Mesendoderm (in vitro differentiated cells): ENCODE data around the gene SDR42E2.

Source experiments
- DNase-seq: peaks from one replicate; pipeline ENCODE4 v3.0.0; 2013
- H2AK5ac ChIP-seq: 2 replicates; pipeline ENCODE4 v1.6.1; 2013; ENCODE audit warnings: low read length, inconsistent platforms
- H2BK120ac ChIP-seq: 2 replicates; pipeline ENCODE4 v1.6.1; 2013; ENCODE audit warnings: low read depth, mild to moderate bottlenecking, low read length, moderate library complexity, mixed read lengths
- H2BK15ac ChIP-seq: replicated peaks from 2 replicates; pipeline ENCODE4 v1.6.1; 2013; ENCODE audit warnings: low read depth, mild to moderate bottlenecking, moderate library complexity
- H2BK5ac ChIP-seq: 2 replicates; pipeline ENCODE4 v1.6.1; 2013; ENCODE audit warnings: low read length, inconsistent platforms
- H3K18ac ChIP-seq: 2 replicates; pipeline ENCODE4 v1.6.1; 2013; ENCODE audit warnings: mild to moderate bottlenecking, low read length, mixed read lengths
- H3K23ac ChIP-seq: one replicate; pipeline ENCODE4 v1.6.1; 2013; ENCODE audit warnings: low read length
- H3K27ac ChIP-seq: 2 replicates; pipeline ENCODE4 v1.5.1; 2013; ENCODE audit warnings: low read depth, mild to moderate bottlenecking, inconsistent platforms, low read length, moderate library complexity
- H3K27me3 ChIP-seq: 2 replicates; pipeline ENCODE4 v1.6.1; 2013; ENCODE audit warnings: low read length, control low read depth, mild to moderate bottlenecking, inconsistent platforms; ENCODE audit not compliant: insufficient read depth, poor library complexity
- H3K36me3 ChIP-seq: 2 replicates; pipeline ENCODE4 v1.6.1; 2013; ENCODE audit warnings: low read length, inconsistent platforms; ENCODE audit not compliant: control insufficient read depth, insufficient read depth
- H3K4ac ChIP-seq: one replicate; pipeline ENCODE4 v1.6.1; 2013; ENCODE audit warnings: low read depth, mild to moderate bottlenecking, low read length, moderate library complexity
- H3K4me1 ChIP-seq: 2 replicates; pipeline ENCODE4 v1.6.1; 2013; ENCODE audit warnings: low read depth, low read length, inconsistent platforms; ENCODE audit not compliant: control insufficient read depth
- H3K4me2 ChIP-seq: 2 replicates; pipeline ENCODE4 v1.6.1; 2013; ENCODE audit warnings: low read length
- H3K4me3 ChIP-seq: 2 replicates; pipeline ENCODE4 v1.5.1; 2013; ENCODE audit warnings: mild to moderate bottlenecking, low read length
- H3K56ac ChIP-seq: one replicate; pipeline ENCODE4 v1.6.1; 2013; ENCODE audit warnings: low read length
- H3K79me1 ChIP-seq: 2 replicates; pipeline ENCODE4 v1.6.1; 2013; ENCODE audit warnings: low read length, inconsistent platforms
- H3K79me2 ChIP-seq: 2 replicates; pipeline ENCODE4 v1.6.1; 2013; ENCODE audit warnings: mild to moderate bottlenecking, low read length; ENCODE audit not compliant: control insufficient read depth, insufficient read depth
- H3K9ac ChIP-seq: 2 replicates; pipeline ENCODE4 v1.6.1; 2013; ENCODE audit warnings: low read length, inconsistent platforms
- H4K5ac ChIP-seq: one replicate; pipeline ENCODE4 v1.6.1; 2013; ENCODE audit warnings: low read length
- H4K8ac ChIP-seq: one replicate; pipeline ENCODE4 v1.6.1; 2013; ENCODE audit warnings: low read depth, mild to moderate bottlenecking, control low read depth, low read length, moderate library complexity
- WGBS: extraction: QIAGEN DNeasy Blood & Tissue Kit; methylation state at CpG from one replicate; pipeline ENCODE4 v1.1.7; 2013; ENCODE audit warnings: low lambda C conversion rate, missing lambda C conversion rate; ENCODE audit not compliant: insufficient coverage; ENCODE audit errors: extremely low coverage; 5-methylcytosine and 5-hydroxymethylcytosine counted together

The SDR42E2 gene

GRCh38 chr16:22235839-22236745 is 73.8 kb downstream of the SDR42E2 start:
- Histone ChIP-seq H3K79me1 (no peaks in the 10 kb centered on the region), H2BK120ac (no peak overlapping the region), H3K36me3 (no peaks in the 10 kb centered on the region), H3K9ac (no peak overlapping the region), H3K79me2 (no peaks in the 10 kb centered on the region), H3K4ac (no peak overlapping the region), H3K27me3 (no peaks in the 10 kb centered on the region), H4K8ac (no peak overlapping the region), H3K4me3 (no peak overlapping the region), H4K5ac (no peak overlapping the region), H3K23ac (no peak overlapping the region), H3K18ac (no peak overlapping the region), H2BK15ac (no peak overlapping the region), H3K56ac (no peak overlapping the region), H2AK5ac (no peak overlapping the region), H3K4me1 (no peaks in the 10 kb centered on the region), H3K27ac (no peak overlapping the region), H3K4me2 (no peak overlapping the region), H2BK5ac (no peak overlapping the region)
- WGBS: no CpG with 5 or more reads among the region's 9 CpGs
- no peak for DNase-seq

GRCh38 chr16:22239131-22239805 is 77.0 kb downstream of the SDR42E2 start:
- H3K23ac ChIP-seq: no peak overlapping the region
- no peak overlapping the region for H3K9ac ChIP-seq
- H2BK120ac ChIP-seq: no peak overlapping the region
- H2BK5ac ChIP-seq: no peak overlapping the region
- no peak overlapping the region for H3K4ac ChIP-seq
- no peaks in the 10 kb centered on the region for H3K4me1 ChIP-seq
- H4K8ac ChIP-seq: no peak overlapping the region
- H3K79me2 ChIP-seq: no peaks in the 10 kb centered on the region
- H2AK5ac ChIP-seq: no peak overlapping the region
- no peak overlapping the region for H3K4me2 ChIP-seq
- H3K56ac ChIP-seq: no peak overlapping the region
- no peak overlapping the region for H2BK15ac ChIP-seq
- no peak overlapping the region for H3K18ac ChIP-seq
- WGBS: no CpG with 5 or more reads among the region's 14 CpGs
- H3K27ac ChIP-seq: no peak overlapping the region
- DNase-seq: no peak
- H3K27me3 ChIP-seq: no peaks in the 10 kb centered on the region
- H3K36me3 ChIP-seq: no peaks in the 10 kb centered on the region
- no peak overlapping the region for H3K4me3 ChIP-seq
- H3K79me1 ChIP-seq: no peaks in the 10 kb centered on the region
- no peak overlapping the region for H4K5ac ChIP-seq

DNA sequence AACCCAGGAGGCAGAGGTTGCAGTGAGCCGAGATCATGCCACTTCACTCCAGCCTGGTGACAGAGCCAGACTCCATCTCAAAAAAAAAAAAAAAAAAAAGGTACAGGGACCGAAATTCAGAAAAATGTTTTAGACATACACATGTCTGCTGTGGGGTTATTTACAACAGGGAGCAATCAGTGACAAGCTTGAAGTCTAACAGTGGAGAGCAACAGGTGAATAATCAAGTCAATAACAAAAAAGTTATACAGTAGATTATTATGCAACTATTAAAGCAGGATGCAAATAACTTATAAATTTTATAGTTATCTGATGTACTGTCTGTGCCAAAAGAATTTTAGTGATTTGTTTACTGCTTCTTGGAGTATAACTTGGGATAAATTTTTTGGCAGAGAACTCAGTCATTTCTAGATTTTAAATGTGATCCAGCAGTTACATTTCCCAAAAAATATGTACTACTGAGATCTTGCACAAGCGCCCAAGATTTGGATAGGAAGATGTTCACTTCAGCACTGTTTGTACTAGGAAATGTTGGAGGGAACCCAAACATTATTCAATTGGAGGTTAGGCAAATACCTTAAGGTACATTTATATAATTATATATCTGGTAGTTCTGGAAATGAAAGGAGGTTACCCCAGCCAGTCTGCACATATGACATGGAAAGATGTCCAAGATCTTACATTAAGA is 77.9 kb downstream of the SDR42E2 start:
- Histone ChIP-seq H3K27me3 (no peaks in the 10 kb centered on the region), H3K4me1 (no peaks in the 10 kb centered on the region), H2AK5ac (no peak overlapping the region), H4K5ac (no peak overlapping the region), H4K8ac (no peak overlapping the region), H3K4me3 (no peak overlapping the region), H3K36me3 (no peaks in the 10 kb centered on the region), H3K79me1 (no peaks in the 10 kb centered on the region), H3K56ac (no peak overlapping the region), H3K4ac (no peak overlapping the region), H2BK120ac (no peak overlapping the region), H2BK15ac (no peak overlapping the region), H3K18ac (no peak overlapping the region), H3K4me2 (no peak overlapping the region), H3K23ac (no peak overlapping the region), H2BK5ac (no peak overlapping the region), H3K27ac (no peak overlapping the region), H3K9ac (no peak overlapping the region), H3K79me2 (no peaks in the 10 kb centered on the region)
- DNase-seq: no peak
- no CpG with 5 or more reads among the region's 3 CpGs for WGBS
